Stimulated activated CD4-positive, alpha-beta T cell treated with anti-CD3 and anti-CD28 coated beads, TNF-alpha, amount 100 ng/mL, for 24 hours (primary cell): ENCODE results near the gene KLRD1.
"Not testable (repeated sequence)": the region's sequence is repeated elsewhere in the genome, so short reads cannot be mapped to it uniquely, and the experiment has no call there.

Experiments used
- DNase-seq, 3 experiments: peaks; one replicate each; pipeline ENCODE4 v3.0.0-alpha.2; 2020; ENCODE audit warnings: low read depth in 3 of 3

The KLRD1 gene

GRCh38 chr12:10338470-10338869 lies 30.8 kb downstream of the KLRD1 start:
- not testable (repeated sequence) for DNase-seq

- no peak for DNase-seq
Observed at GRCh38 chr12:10339053-10339840, 31.6 kb downstream of the KLRD1 start.

- not testable (repeated sequence) for DNase-seq
Observed at GRCh38 chr12:10340946-10341345, 33.3 kb downstream of the KLRD1 start.

GRCh38 chr12:10341892-10342509 lies 34.3 kb downstream of the KLRD1 start:
- DNase-seq: no peak

GRCh38 chr12:10351457-10351856 lies 43.8 kb downstream of the KLRD1 start:
- DNase-seq: not testable (repeated sequence)

GRCh38 chr12:10354071-10354470 lies 46.4 kb downstream of the KLRD1 start:
- DNase-seq: no peak

GRCh38 chr12:10354502-10354901 lies 46.8 kb downstream of the KLRD1 start:
- no peak for DNase-seq

GRCh38 chr12:10358131-10358530 lies 50.5 kb downstream of the KLRD1 start:
- DNase-seq: no peak

- DNase-seq: no peak
Observed at GRCh38 chr12:10358969-10359368, 51.3 kb downstream of the KLRD1 start.

GRCh38 chr12:10361084-10361483 lies 53.4 kb downstream of the KLRD1 start:
- no peak for DNase-seq

GRCh38 chr12:10361622-10362021 lies 54.0 kb downstream of the KLRD1 start:
- no peak for DNase-seq

- DNase-seq: no peak
Observed at GRCh38 chr12:10362325-10362724, 54.7 kb downstream of the KLRD1 start.

- DNase-seq: no peak
Observed at GRCh38 chr12:10362828-10363657, 55.4 kb downstream of the KLRD1 start.

- DNase-seq: no peak
Observed at GRCh38 chr12:10363658-10363913, 55.9 kb downstream of the KLRD1 start.

GRCh38 chr12:10363914-10364814 lies 56.5 kb downstream of the KLRD1 start:
- DNase-seq: no peak

GRCh38 chr12:10364815-10365622 lies 57.3 kb downstream of the KLRD1 start:
- peak in 2 of 3 experiments; percentile 34 to 38 for DNase-seq

GRCh38 chr12:10365696-10366405 lies 58.2 kb downstream of the KLRD1 start:
- no peak for DNase-seq

GRCh38 chr12:10366875-10367274 lies 59.2 kb downstream of the KLRD1 start:
- no peak for DNase-seq

GRCh38 chr12:10367714-10368113 lies 60.0 kb downstream of the KLRD1 start:
- not testable (repeated sequence) for DNase-seq
